HepG2 (cell line): ENCODE data around the gene TAF1B. TPM values are rescaled to one million over a fixed set of nuclear protein-coding genes. Genes with fewer than 3 reads are reported as not detected.
A peak's percentile ranks its signal among the peaks of the same experiment; 100 is the strongest.

Source experiments
- AHDC1 ChIP-seq: sonication (generic); formaldehyde crosslinking; IDR thresholded peaks from 2 replicates; pipeline ENCODE4 v1.5.1; 2020; ENCODE audit warnings: mild to moderate bottlenecking, missing genetic modification reagents, borderline replicate concordance
- ATRX ChIP-seq: sonication (generic); formaldehyde crosslinking; IDR thresholded peaks from 2 replicates; pipeline ENCODE4 v1.4.0; 2020; ENCODE audit warnings: missing genetic modification reagents, borderline replicate concordance
- BCL3 ChIP-seq: sonication (generic); formaldehyde crosslinking; IDR thresholded peaks from 2 replicates; pipeline ENCODE4 v1.5.1; 2020; ENCODE audit warnings: mild to moderate bottlenecking, missing genetic modification reagents, moderate library complexity
- CSRNP1 ChIP-seq: sonication (generic); formaldehyde crosslinking; IDR thresholded peaks from 2 replicates; pipeline ENCODE4 v1.8.1; 2023; ENCODE audit warnings: mild to moderate bottlenecking, missing genetic modification reagents
- HMGXB4 ChIP-seq, 2 experiments: sonication (generic) in 1 of 2; formaldehyde crosslinking in 1 of 2; IDR thresholded peaks; 2 replicates each; pipeline versions ENCODE4 v1.4.0 to v1.6.1; 2018 to 2020; ENCODE audit warnings: missing genetic modification reagents in 2 of 2, borderline replicate concordance in 1 of 2, low read depth in 1 of 2, mild to moderate bottlenecking in 1 of 2, missing biosample characterization in 1 of 2
- ISL2 ChIP-seq: sonication (generic); formaldehyde crosslinking; IDR thresholded peaks from 2 replicates; pipeline ENCODE4 v1.5.0; 2020; ENCODE audit warnings: missing genetic modification reagents
- KLF11 ChIP-seq: IDR thresholded peaks from 2 replicates; pipeline ENCODE4 v1.6.1; 2016; ENCODE audit warnings: missing compliant biosample characterization
- NCOA1 ChIP-seq: sonication (generic); formaldehyde crosslinking; IDR thresholded peaks from 2 replicates; pipeline ENCODE4 v1.9.0; 2021; ENCODE audit warnings: missing genetic modification reagents
- PRDM4 ChIP-seq: sonication (generic); formaldehyde crosslinking; IDR thresholded peaks from 2 replicates; pipeline ENCODE4 v1.9.0; 2021; ENCODE audit warnings: missing genetic modification reagents, borderline replicate concordance
- SALL1 ChIP-seq: sonication (generic); formaldehyde crosslinking; IDR thresholded peaks from 2 replicates; pipeline ENCODE4 v1.8.0; 2022; ENCODE audit warnings: mild to moderate bottlenecking, missing genetic modification reagents
- SP5 ChIP-seq: IDR thresholded peaks from 2 replicates; pipeline ENCODE4 v1.6.1; 2016; ENCODE audit warnings: low read depth, borderline replicate concordance
- ZFP37 ChIP-seq: sonication (generic); formaldehyde crosslinking; IDR thresholded peaks from 2 replicates; pipeline ENCODE4 v1.4.0; 2020; ENCODE audit warnings: missing genetic modification reagents, borderline replicate concordance
- ZNF670 ChIP-seq: sonication (generic); formaldehyde crosslinking; IDR thresholded peaks from 2 replicates; pipeline ENCODE4 v1.8.0; 2022; ENCODE audit warnings: mild to moderate bottlenecking, missing genetic modification reagents, borderline replicate concordance
- ZNF773 ChIP-seq: sonication (generic); formaldehyde crosslinking; IDR thresholded peaks from 2 replicates; pipeline ENCODE4 v1.4.0; 2020; ENCODE audit warnings: missing genetic modification reagents, borderline replicate concordance
- polyA plus RNA-seq, 8 experiments: library from polyadenylated mRNA; depleted of rRNA in 3 of 8; stranded (reverse) in 7 of 8; unstranded in 1 of 8; fragments of >200 nt; fragmentation: Illumina TruSeq in 4 of 8; extraction: Trizol in 4 of 8; gene quantifications; 2 replicates each; pipeline versions ENCODE4 v1.2.1 to v1.2.3, GENCODE V29; 2011 to 2016; ENCODE audit warnings: low read depth in 4 of 8, missing spikeins in 1 of 8, mixed read lengths in 1 of 8; ENCODE audit not compliant: insufficient read depth in 1 of 8
- total RNA-seq, 5 experiments: library from RNA; depleted of rRNA; stranded (reverse); fragments of >200 nt; fragmentation: Illumina TruSeq; extraction: Trizol; gene quantifications; 2 replicates each; pipeline ENCODE4 v1.2.3, GENCODE V29; 2016; ENCODE audit warnings: low read depth in 1 of 5

TAF1B gene
- total and polyA plus RNA-seq, 2 of the 13 experiments (the other 11 are each of a cell fraction or from before 2014, with no cell fraction given): 13.3 to 27.7 TPM

- TF ChIP-seq HMGXB4 (CRISPR knock-in tag; IDR thresholded peaks at IDR 0.05; ENCODE audit: borderline replicate concordance in 1 of 2, low read depth in 1 of 2) (peak in 1 of 2 experiments; percentile 83; a peak in 1 of 4 replicates), BCL3 (CRISPR knock-in tag) (0 out of 2 replicates have a peak, but pooled peaks have one; percentile 53), SALL1 (CRISPR knock-in tag) (peak; percentile 75; the same call in 1 of the 2 replicates), CSRNP1 (CRISPR knock-in tag) (no peak), SP5 (no peak), ISL2 (CRISPR knock-in tag) (0 out of 2 replicates have a peak, but pooled peaks have one; percentile 28), ZFP37 (no peak), NCOA1 (CRISPR knock-in tag) (no peak), KLF11 (peak; percentile 82; the same call in 1 of the 2 replicates), ATRX (no peak), AHDC1 (CRISPR knock-in tag) (no peak), ZNF670 (CRISPR knock-in tag) (no peak), ZNF773 (CRISPR knock-in tag) (no peak), PRDM4 (CRISPR knock-in tag) (no peak)
These were observed 29.8 kb upstream of the TAF1B start (continued) for GRCh38 chr2:9813312-9814128.
